Retina (tissue), 1 donor: ENCODE measurements around the gene CRISP1.
A peak's percentile ranks its signal among the peaks of the same experiment; 100 is the strongest.
"Not testable (repeated sequence)": the region's sequence is repeated elsewhere in the genome, so short reads cannot be mapped to it uniquely, and the experiment has no call there.

Experiments
- DNase-seq: peaks from one replicate; pipeline ENCODE4 v3.0.0-alpha.2; 2016

Gene CRISP1, protein sequence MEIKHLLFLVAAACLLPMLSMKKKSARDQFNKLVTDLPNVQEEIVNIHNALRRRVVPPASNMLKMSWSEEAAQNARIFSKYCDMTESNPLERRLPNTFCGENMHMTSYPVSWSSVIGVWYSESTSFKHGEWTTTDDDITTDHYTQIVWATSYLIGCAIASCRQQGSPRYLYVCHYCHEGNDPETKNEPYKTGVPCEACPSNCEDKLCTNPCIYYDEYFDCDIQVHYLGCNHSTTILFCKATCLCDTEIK

DNA sequence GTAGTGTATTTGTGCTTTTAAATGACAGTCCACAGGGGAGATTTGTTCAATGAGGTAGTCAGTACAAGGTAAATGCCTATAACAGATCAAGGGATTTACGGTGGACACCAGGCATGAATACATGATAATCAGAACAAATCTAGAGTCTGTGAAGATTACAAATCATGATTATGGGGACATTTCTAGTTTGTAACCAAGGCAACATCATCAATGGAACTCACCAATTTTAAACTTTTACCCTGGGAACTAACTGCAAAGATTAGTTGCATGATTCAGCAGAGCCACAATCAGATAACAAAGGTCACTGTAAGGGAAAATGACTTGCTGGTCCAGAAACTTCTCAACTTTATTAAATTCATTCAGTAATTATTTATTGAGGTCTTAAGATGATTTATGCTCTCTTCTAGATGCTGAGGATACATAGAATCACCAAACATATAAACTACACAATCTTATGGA lies at the start of gene CRISP1:
CRISP1 (minus strand) TSS at position 51 of the 459 bp plus-strand sequence. CDS start 9,135 bp downstream, outside the sequence.
- DNase-seq = no peak

GRCh38 chr6:49915035-49915434 lies 48.7 kb upstream of the CRISP1 start:
- DNase-seq = peak; percentile 43

DNA sequence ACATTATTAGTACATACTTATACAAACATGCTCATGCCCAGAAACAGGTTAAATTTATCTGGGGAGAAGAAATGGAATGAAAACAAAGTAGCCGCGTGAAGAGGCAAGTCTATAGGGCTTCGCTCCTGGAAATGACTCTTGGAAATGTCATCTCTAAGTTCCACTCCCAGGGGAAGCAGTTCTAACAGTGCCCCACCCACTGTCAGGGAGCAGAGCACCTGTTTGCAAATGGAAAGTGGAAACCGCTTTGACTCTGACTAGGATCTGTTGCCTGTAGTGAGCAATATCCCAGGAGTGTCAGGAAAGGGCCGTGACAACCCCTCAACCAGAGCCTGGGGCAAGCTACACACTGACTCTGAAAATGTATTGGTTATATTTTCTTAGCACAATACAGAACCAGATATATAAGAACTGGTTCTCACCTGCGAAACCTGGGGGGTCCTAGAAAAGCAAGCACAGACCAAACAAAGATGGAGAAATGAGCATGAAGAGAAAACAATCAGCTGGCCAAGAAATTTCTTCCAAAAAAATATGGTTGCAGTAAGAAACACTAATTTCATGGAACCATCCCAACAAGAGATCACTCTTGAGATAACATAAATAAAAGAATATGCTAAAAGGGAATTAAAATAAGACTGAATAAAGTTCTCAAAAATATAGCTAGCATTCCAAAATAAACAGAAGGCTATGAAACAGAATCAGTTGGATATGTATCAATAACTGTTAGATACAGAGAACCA lies 47.5 kb upstream of the CRISP1 start:
- DNase-seq = no peak

- no peak for DNase-seq
Observed at GRCh38 chr6:49912196-49912595, 45.9 kb upstream of the CRISP1 start.

DNA sequence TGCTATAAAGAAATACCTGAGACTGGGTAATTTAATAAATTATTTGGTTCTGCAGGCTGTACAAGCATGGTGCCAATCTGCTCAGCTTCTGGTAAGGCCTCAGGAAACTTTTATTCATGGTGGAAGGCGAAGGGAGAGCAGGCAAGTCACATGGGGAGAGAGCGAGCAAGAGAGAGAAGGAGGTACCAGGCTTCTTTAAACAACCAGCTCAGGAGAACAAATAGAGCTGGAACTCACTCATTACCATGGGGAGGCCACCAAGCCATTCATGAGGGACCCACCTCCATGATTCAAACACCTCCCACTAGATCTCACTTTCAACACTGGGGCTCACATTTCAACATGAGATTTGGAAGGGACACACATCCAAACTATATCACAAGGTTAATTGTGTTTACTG lies 44.9 kb upstream of the CRISP1 start:
- DNase-seq = no peak

DNA sequence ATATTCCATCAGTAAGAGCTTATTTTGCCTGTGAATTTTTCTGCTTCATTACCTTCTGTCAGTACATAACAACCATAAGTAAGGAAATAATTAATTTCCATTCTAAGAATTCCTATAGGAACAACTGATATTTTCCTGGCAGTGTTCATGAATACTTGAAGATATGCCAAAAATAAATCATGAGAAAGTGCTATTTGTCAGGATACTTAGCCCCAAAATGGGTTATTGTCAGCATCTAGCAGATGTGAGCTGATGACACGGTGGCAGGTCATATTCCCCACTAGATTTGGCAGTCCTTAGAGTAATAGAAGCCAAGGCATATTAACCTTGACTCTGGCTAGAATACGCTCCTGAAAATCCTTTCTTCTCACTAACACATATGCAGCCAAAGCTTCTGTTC lies 43.2 kb upstream of the CRISP1 start:
- no peak for DNase-seq

DNA sequence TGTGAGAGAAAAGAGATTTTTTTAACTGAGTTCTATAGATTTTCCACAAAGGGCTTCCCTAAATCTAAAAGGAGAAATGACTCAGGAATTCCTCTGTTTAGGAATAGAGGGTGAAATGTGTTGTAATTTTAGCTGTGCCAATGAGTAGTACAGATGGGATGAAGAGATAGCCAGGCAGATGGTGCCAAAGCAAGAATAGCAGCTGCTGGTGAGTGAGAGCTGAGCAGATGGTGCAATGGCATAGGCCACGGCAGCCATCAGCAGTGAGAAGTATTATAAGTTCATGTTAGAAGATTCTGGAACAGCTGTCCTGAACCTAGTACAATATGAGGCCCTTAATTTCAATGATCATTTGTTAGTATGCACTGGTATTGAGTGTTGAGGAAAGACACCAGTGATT lies 40.2 kb upstream of the CRISP1 start:
- DNase-seq = peak; percentile 37

DNA sequence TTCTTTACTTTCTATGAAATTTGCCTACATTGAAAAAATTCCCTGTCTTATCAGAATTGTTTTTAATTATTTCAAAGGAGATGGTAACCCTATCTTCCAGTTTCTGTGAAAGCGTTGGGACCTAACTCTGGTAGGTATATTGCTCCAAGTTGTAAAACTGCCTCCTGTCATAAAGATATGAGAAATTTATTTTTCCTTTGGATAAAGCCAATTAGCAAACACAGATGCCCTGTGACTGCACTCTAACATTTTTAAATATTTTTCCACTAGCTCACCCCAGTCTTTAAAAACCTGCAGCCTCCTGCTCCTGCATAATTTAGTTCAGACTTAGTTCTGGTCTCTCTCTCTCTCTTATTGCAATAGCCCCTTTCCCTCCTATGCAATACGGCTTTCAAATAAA lies 39.0 kb upstream of the CRISP1 start:
- DNase-seq = no peak

GRCh38 chr6:49902856-49903255 lies 36.5 kb upstream of the CRISP1 start:
- no peak for DNase-seq

DNA sequence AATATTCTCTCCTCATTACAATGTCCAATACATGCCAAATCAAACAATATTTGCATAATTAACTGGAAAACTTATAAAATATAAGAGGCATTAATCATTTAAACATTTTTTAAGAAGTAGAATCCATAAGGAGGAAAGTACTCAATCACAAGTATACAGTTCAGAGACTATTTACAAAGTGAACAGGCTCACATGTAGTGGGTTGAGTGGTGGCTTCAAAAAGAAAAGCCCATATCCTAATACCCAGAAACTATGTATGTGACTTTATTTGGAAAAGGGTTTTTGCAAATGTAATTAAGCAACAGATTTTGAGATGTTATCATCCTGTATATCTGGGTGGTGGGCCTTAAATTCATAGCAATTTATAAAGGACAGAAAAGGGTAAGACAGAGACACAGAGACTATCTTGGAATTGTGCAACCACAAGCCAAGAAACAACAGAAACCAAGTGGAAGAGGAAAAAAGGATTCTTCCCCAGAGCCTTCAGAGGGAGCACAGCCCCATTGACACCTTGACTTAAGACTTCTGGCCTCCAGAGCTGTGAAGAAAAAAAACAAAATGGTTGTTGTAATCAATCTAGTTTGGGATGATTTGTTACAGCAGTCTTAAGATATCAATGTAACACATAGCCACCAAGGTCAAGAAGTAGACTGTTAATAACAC lies 32.7 kb upstream of the CRISP1 start:
- DNase-seq = no peak

DNA sequence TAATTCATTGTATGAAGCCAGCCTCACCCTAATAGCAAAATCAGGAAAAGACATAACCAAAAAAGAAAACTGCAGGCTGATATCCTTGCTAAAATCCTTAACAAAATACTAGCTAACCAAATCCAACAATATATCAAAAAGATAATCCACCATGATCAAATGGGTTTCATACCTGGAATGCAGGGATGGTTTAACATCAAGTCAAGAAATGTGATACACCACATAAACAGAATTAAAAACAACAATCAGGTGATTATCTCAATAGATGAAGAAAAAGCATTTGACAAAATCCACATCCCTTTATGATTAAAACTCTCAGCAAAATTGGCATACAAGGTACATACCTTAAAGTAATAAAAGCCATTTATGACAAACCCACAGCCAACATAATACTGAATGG lies 29.2 kb upstream of the CRISP1 start:
- DNase-seq = not testable (repeated sequence)

DNA sequence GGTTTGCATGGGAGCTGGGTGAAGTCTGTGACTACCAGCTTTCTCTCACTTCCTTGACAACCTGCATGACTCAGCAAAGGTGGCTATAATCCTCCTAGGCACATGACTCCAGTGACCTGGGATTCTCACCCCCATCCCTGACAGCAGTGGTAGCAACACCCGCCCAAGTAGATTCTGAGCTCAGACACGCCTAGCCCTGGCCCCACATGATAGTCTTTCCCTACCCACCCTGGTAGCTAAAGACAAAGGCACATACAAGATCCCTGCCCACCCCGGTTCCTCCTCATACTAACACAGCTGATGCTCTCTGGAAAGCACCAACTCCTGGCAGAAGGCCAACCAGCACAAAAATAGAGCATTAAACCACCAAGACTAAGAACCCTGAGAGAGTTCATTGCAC lies 25.9 kb upstream of the CRISP1 start:
- DNase-seq = no peak

DNA sequence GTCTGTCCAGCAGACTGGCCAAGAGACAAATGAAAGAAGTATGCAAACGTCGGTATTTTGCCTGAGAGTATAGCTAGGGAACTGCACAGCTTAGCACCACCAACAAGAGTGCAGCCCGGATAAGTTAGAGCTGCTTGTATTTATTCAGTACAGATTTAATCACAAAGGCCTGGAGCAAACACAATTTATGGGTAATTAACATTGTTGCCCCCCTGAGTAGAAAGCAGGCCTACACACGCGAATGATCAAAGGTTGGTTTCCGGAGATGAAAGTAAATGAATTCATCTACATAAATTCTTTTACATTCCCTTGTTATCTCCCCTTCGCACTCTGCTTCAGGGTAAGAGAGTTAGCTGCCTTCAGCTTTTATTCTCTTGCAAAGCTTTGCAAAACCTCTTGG lies 24.7 kb upstream of the CRISP1 start:
- DNase-seq = no peak

GRCh38 chr6:49888742-49889431 lies 22.6 kb upstream of the CRISP1 start:
- DNase-seq = no peak

GRCh38 chr6:49868951-49869529 lies 2.7 kb upstream of the CRISP1 start:
- no peak for DNase-seq

DNA sequence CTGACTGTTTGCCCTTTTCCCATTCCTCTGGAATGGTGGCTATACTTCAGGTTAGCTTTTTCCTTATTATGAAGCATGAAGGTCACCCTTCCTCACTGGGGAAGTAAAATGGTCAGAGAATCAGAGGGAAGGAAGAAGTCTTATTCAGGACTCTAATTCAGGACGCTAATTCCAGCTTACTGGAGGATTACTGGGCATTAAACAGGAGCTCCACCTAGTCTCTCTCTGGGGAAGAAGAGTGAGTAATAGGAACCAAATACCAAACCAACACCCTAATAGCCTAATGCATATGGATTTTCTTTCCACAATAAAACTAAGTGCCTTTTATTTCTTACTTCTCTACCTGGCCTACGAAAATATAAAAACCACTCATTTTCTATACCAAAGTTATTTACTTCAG lies 10.1 kb downstream of the CRISP1 start:
- no peak for DNase-seq

GRCh38 chr6:49855221-49855620 lies 11.1 kb downstream of the CRISP1 start:
- no peak for DNase-seq

- DNase-seq = no peak
Observed at GRCh38 chr6:49852975-49853374, 13.4 kb downstream of the CRISP1 start.

DNA sequence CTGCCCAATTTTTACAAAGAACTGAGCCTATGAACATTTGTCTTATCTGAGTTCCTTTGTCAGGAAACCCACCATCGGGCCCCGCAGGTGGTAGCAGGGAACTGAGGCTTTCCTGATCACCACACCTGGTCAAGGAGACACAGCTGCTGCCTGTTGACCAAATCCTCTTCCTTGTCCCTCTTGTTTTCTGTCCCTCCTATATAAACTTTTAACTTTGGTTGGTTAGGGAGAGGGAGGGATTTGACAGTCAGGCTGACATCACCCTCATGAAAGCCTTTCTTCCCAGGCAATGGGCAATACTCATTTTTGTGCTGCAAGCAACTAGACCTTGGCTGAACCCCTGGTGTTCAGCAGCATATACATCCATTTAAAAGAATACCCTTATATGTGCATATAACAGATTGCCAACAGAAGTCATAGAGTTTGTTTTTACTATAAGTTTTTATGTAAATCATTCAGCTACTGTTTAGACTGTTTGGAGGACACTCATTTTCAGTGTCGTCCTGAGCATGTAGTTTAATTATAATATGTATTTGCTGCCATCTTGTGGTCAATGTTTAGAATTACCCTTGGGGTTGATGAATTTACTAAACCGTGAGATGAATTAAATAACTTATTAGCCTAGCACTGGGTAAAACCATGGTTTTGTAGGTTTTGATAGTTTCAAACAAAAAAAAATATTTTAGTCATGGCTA lies 17.0 kb downstream of the CRISP1 start:
- DNase-seq = peak; percentile 47

DNA sequence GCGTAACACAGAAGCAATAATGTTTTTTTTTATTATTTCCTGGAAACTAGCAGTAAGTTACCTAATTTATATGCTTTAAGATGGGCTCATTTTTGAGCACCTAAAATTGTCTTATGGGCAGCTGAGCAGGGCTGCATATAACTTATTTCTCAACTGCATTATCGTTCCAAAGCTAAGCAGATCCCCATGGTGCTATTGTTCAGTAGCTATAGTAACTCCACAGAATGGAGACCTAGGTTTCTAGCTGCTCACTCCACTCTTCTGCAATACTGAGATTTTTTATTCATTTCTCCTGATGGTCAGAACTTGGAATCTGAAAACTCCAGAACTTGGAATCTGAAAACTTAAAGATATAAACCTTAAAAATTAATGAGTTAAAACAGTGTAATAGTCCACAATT lies 18.7 kb downstream of the CRISP1 start:
- DNase-seq = peak; percentile 8

DNA sequence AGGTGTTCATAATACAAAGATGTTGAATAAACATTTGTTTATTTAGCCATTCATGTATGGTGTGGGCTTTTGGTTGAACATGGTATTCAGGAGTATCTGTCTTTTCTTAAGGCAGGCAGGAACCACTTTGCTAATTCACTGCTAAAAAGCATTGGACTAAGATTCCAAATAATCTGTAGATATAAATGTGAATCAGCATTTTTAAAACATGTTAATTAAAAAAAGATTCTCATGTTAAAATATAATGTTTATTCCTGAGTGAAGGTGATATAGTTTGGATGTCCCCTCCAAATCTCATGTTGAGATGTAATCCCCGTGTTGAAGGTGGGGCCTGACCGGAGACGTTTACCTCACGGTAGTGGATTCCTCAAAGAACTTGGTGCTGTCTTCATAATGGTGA lies 19.3 kb downstream of the CRISP1 start:
- no peak for DNase-seq

- DNase-seq = no peak
Observed at GRCh38 chr6:49841424-49841823, 24.9 kb downstream of the CRISP1 start.
